HG03280 (cell line): ENCODE data around the gene AK4.
"Not testable (repeated sequence)": the region's sequence is repeated elsewhere in the genome, so short reads cannot be mapped to it uniquely, and the experiment has no call there.

Experiments used
- ATAC-seq: cut with Tn5 transposase; IDR thresholded peaks from one replicate; pipeline ENCODE4 v1.9.1; 2021; ENCODE audit warnings: mild to moderate bottlenecking, moderate library complexity; ENCODE audit not compliant: unreplicated experiment

The AK4 gene

GRCh38 chr1:65210325-65210724 lies 62.3 kb downstream of the AK4 start:
- ATAC-seq = no peak

- no peak for ATAC-seq
Measured at GRCh38 chr1:65211331-65211730, 63.3 kb downstream of the AK4 start.

GRCh38 chr1:65213271-65214023 lies 65.4 kb downstream of the AK4 start:
- no peak for ATAC-seq

GRCh38 chr1:65214340-65215027 lies 66.5 kb downstream of the AK4 start:
- ATAC-seq = no peak

GRCh38 chr1:65216989-65217388 lies 69.0 kb downstream of the AK4 start:
- no peak for ATAC-seq

- no peak for ATAC-seq
Measured at GRCh38 chr1:65221638-65222339, 73.8 kb downstream of the AK4 start.

GRCh38 chr1:65222340-65222940 lies 74.4 kb downstream of the AK4 start:
- no peak for ATAC-seq

- no peak for ATAC-seq
Measured at GRCh38 chr1:65224681-65225091, 76.7 kb downstream of the AK4 start.

GRCh38 chr1:65225179-65225578 lies 77.2 kb downstream of the AK4 start:
- ATAC-seq = no peak

- ATAC-seq = no peak
Measured at GRCh38 chr1:65229201-65229600, 81.2 kb downstream of the AK4 start.

- ATAC-seq = no peak
Measured at GRCh38 chr1:65229754-65230339, 81.8 kb downstream of the AK4 start.

- ATAC-seq = peak; percentile 82
Measured at GRCh38 chr1:65230731-65231481, 82.9 kb downstream of the AK4 start.

- no peak for ATAC-seq
Measured at GRCh38 chr1:65231718-65232330, 83.8 kb downstream of the AK4 start.

GRCh38 chr1:65232461-65232990 lies 84.5 kb downstream of the AK4 start:
- ATAC-seq = no peak

GRCh38 chr1:65233782-65234181 lies 85.8 kb downstream of the AK4 start:
- ATAC-seq = no peak

- no peak for ATAC-seq
Measured at GRCh38 chr1:65235867-65236805, 88.1 kb downstream of the AK4 start.

GRCh38 chr1:65237088-65237487 lies 89.1 kb downstream of the AK4 start:
- ATAC-seq = not testable (repeated sequence)

GRCh38 chr1:65237503-65237902 lies 89.5 kb downstream of the AK4 start:
- ATAC-seq = no peak

- no peak for ATAC-seq
Measured at GRCh38 chr1:65238010-65238409, 90.0 kb downstream of the AK4 start.
